IPS-NIHi11 (cell line): ENCODE data around the gene S100A12.
"Not testable (repeated sequence)": the region's sequence is repeated elsewhere in the genome, so short reads cannot be mapped to it uniquely, and the experiment has no call there.

ENCODE experiments used
- DNase-seq: peaks from one replicate; pipeline ENCODE4 v3.0.0; 2012; ENCODE audit warnings: mixed read lengths, low spot score

S100A12 gene

GRCh38 chr1:153352523-153352922 lies 22.9 kb downstream of the S100A12 start:
- peak; percentile 85 for DNase-seq

GRCh38 chr1:153350321-153350957 lies 25.0 kb downstream of the S100A12 start:
- no peak for DNase-seq

- DNase-seq, result no peak
These were observed 25.8 kb downstream of the S100A12 start for GRCh38 chr1:153349363-153350320.

GRCh38 chr1:153348511-153349362 lies 26.7 kb downstream of the S100A12 start, which contains the start of gene PGLYRP4:
TSS of gene PGLYRP4 (minus strand) at chr1:153348841. CDS start at chr1:153347932, 909 bp downstream.
- no peak for DNase-seq

- no peak for DNase-seq
These were observed 27.6 kb downstream of the S100A12 start for GRCh38 chr1:153347856-153348255.

- not testable (repeated sequence) for DNase-seq
These were observed 28.4 kb downstream of the S100A12 start for GRCh38 chr1:153347049-153347448.

GRCh38 chr1:153346077-153346723 lies 29.2 kb downstream of the S100A12 start:
- no peak for DNase-seq

- no peak for DNase-seq
These were observed 30.0 kb downstream of the S100A12 start for GRCh38 chr1:153345187-153346076.

- no peak for DNase-seq
These were observed 30.7 kb downstream of the S100A12 start for GRCh38 chr1:153344718-153345025.

GRCh38 chr1:153343811-153344717 lies 31.4 kb downstream of the S100A12 start:
- no peak for DNase-seq

GRCh38 chr1:153343040-153343681 lies 32.3 kb downstream of the S100A12 start:
- DNase-seq, result no peak

GRCh38 chr1:153342178-153342577 lies 33.2 kb downstream of the S100A12 start:
- DNase-seq, result no peak

- DNase-seq, result no peak
These were observed 33.9 kb downstream of the S100A12 start for GRCh38 chr1:153341431-153341934.

GRCh38 chr1:153340356-153340755 lies 35.1 kb downstream of the S100A12 start:
- no peak for DNase-seq

GRCh38 chr1:153339802-153340201 lies 35.6 kb downstream of the S100A12 start:
- DNase-seq, result no peak

GRCh38 chr1:153337980-153338853 lies 37.2 kb downstream of the S100A12 start:
- no peak for DNase-seq

GRCh38 chr1:153336650-153337049 lies 38.8 kb downstream of the S100A12 start:
- no peak for DNase-seq

GRCh38 chr1:153333902-153334301 lies 41.5 kb downstream of the S100A12 start:
- no peak for DNase-seq
